ENCODE measurements around the gene TNS3.

TNS3 gene

GRCh38 chr7:47485640-47486435, 96.1 kb downstream of the TNS3 start:
- DNase-seq (ENCODE audit: low read depth) = no peak

GRCh38 chr7:47484923-47485639, 96.8 kb downstream of the TNS3 start:
- no peak for DNase-seq (ENCODE audit: low read depth)

GRCh38 chr7:47484457-47484856, 97.5 kb downstream of the TNS3 start:
- no peak for DNase-seq (ENCODE audit: low read depth)

- DNase-seq (ENCODE audit: low read depth) = no peak
These were observed 98.2 kb downstream of the TNS3 start for GRCh38 chr7:47483604-47484273.

- peak; percentile 96 for DNase-seq (ENCODE audit: low read depth)
These were observed 99.7 kb downstream of the TNS3 start for GRCh38 chr7:47482013-47482875.

GRCh38 chr7:47481541-47482012, 100.3 kb downstream of the TNS3 start:
- DNase-seq (ENCODE audit: low read depth) = no peak

- DNase-seq (ENCODE audit: low read depth) = no peak
These were observed 101.1 kb downstream of the TNS3 start for GRCh38 chr7:47480576-47481538.

GRCh38 chr7:47479821-47480575, 101.9 kb downstream of the TNS3 start:
- no peak for DNase-seq (ENCODE audit: low read depth)

GRCh38 chr7:47478926-47479711, 102.8 kb downstream of the TNS3 start:
- no peak for DNase-seq (ENCODE audit: low read depth)

GRCh38 chr7:47478017-47478344, 103.9 kb downstream of the TNS3 start:
- peak; percentile 56 for DNase-seq (ENCODE audit: low read depth)

GRCh38 chr7:47477191-47478016, 104.5 kb downstream of the TNS3 start:
- DNase-seq (ENCODE audit: low read depth) = no peak

- DNase-seq (ENCODE audit: low read depth) = no peak
These were observed 106.1 kb downstream of the TNS3 start for GRCh38 chr7:47475880-47476227.

- DNase-seq (ENCODE audit: low read depth) = peak; percentile 98
These were observed 106.7 kb downstream of the TNS3 start for GRCh38 chr7:47474937-47475879.

GRCh38 chr7:47474211-47474936, 107.5 kb downstream of the TNS3 start:
- no peak for DNase-seq (ENCODE audit: low read depth)

- DNase-seq (ENCODE audit: low read depth) = no peak
These were observed 108.3 kb downstream of the TNS3 start for GRCh38 chr7:47473499-47474210.

All from iris pigment epithelial cell (primary cell).